ENCODE measurements around the gene CACNB3.
"Not testable (repeated sequence)": the region's sequence is repeated elsewhere in the genome, so short reads cannot be mapped to it uniquely, and the experiment has no call there.

CACNB3 gene

GRCh38 chr12:48859607-48860006 is 41.3 kb downstream of the CACNB3 start:
- H3K4me3 ChIP-seq (ENCODE audit: low read length): no peak overlapping the region
- no peak for DNase-seq (ENCODE audit: low read depth)
- no peak for TF ChIP-seq CTCF (conservative IDR thresholded peaks at IDR 0.05; ENCODE audit: low read length)

DNA sequence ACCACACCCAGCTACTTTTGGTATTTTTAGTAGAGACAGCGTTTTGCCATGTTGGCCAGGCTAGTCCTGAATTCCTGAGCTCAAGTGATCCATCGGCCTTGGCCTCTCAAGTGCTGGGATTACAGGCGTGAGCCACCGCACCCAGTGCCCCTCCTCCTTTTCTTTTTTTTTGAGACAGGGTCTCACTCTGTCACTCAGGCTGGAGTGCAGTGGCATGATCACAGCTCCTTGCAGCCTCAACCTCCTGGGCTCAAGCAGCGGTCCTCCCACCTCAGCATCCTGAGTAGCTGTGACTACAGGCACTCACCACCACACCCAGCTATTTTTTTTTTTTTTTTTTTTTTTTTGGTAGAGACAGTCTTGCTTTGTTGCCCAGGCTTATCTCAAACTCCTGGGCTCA is 41.9 kb downstream of the CACNB3 start:
- H3K4me3 ChIP-seq (ENCODE audit: low read length); DNase-seq (ENCODE audit: low read depth): not testable (repeated sequence)

DNA sequence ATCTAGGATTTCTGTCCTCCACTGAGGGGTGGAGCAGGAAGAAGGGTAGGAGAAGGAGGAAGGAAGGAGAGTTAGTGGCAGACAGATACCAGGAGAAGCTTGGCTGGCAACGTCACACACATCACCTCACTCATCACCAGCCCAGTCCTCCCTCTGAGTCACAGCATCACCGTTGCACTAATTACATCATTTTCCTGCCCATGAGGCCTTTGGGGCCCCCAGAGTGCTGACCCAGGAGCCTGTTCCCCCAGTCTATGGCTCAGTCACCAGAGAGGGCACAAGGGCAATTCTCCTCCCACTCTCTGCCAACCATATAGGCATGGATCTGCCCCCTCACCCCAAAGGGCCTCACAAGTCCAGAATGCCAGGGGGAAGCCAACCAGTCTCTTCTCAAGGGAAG is 42.8 kb downstream of the CACNB3 start:
- H3K4me3 ChIP-seq (ENCODE audit: low read length): no peak overlapping the region
- no peak for DNase-seq (ENCODE audit: low read depth)
- no peak for TF ChIP-seq CTCF (conservative IDR thresholded peaks at IDR 0.05; ENCODE audit: low read length)

DNA sequence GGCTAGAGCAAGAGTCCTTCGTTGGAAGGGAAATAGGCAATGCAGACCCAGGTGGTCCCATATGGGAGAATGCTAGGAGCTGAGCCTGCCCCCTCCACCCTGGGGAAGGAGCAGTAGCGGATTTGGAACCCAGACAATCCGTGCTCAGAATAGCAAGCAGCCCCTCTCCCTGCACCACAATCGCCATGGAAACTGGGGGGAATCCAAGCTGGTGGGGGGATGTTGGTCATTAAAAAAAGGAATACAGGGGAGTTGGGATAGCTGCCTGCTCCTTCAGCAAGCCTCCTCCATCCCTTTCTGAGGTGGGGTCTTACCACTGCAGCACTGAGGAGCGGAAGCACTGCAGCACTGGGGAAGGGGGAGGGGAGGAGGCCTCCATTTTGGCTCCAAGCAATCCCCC is 44.5 kb downstream of the CACNB3 start:
- no peak for DNase-seq (ENCODE audit: low read depth)
- no peak for TF ChIP-seq CTCF (conservative IDR thresholded peaks at IDR 0.05; ENCODE audit: low read length)
- H3K4me3 ChIP-seq (ENCODE audit: low read length): no peak overlapping the region

DNA sequence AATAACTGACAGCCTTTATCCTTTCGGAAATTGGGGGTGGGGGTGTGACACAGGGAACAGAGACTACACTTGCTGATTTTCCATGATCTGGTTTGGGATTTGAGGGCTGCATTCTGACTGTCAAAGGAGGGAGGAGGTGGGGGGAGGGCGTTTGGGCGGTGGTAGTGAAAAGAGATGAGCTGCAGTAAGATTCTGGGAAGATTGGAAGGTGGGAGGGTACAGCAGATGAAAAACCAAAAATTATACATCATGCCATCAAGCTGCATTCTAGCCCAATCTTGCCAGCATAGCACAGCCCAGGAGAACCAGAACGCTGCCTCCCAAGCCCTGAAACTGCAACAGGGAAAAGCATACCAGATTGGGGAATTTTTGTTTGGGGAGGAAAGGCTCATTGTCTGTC is 45.0 kb downstream of the CACNB3 start:
- H3K4me3 ChIP-seq (ENCODE audit: low read length): no peak overlapping the region

DNA sequence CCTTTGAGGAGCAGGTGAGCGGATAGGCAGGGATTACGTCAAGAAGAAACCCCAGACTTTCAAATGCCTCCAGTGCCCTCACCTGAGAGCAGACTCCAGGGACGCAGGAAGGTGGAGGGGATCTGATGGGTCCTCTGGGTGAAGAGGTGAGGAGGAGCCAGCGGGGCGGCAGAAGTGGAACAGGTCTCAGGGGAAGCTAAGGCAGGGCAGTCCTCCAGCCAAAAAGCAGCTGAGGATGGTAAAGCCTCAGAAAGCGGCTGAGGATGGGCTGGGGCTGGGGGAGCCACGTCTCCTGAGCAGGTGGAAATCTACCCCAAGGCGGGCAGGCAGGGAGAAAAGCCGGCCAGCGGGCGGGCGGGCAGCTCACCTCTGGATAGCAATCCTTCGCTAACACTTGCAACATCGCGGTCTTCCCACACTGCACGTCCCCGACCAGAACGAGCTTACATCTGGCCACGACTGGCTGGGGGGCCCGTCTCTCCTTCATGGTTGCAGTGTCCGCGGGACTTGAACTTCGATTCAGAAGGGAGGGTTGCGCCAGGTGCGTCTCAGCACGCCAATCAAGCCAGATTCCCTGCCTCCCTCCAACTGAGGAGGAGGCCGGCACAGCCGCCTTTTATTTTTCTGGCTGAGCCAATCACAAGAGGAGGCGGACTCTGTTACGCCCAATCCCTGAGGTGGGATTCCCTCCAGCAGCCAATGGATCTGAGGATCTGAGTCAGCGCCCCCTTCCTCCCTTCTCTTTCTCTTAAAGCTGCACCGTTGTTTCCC is 47.2 kb downstream of the CACNB3 start, which contains the start of gene RND1:
Gene RND1 (minus strand): TSS at position 590 of the 771 bp plus-strand sequence. CDS start 103 bp downstream, at position 487.
- H3K4me3 ChIP-seq (ENCODE audit: low read length): peak within 1 kb of the TSS; percentile 77
- TF ChIP-seq CTCF (conservative IDR thresholded peaks at IDR 0.05; ENCODE audit: low read length): peak; percentile 29
- peak; percentile 85 for DNase-seq (ENCODE audit: low read depth)

More for the DNA sequence above, 45.0 kb downstream of the CACNB3 start:
- no peak for TF ChIP-seq CTCF (conservative IDR thresholded peaks at IDR 0.05; ENCODE audit: low read length)
- no peak for DNase-seq (ENCODE audit: low read depth)

DNA sequence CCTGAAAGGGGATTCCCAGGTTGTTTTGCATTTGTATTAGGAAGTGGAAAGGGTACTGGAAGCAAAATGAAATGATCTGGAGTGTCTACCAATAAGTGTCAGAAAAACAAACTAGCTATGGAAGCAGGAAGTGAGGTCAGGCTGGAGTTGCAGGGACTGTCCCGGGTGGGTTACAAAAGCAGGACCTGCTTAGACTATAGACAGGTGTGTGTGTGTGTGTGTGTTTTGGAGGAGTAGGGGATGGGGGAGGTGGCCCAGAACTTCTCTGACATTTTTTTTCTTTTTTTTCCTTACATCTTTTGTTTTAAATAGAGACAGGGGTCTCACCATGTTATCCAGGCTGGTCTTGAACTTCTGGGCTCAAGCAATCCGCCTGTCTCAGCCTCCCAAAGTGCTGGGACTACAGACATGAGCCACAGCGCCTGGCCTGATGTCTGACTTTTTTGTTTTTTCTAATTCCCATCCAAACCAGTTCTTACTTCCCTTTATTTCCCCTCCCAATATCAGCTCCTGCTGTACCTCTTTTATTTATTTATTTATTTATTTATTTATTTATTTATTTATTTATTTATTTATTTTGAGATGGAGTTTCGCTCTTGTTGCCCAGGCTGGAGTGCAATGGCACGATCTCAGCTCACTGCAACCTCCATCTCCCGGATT is 47.9 kb downstream of the CACNB3 start:
- TF ChIP-seq CTCF (conservative IDR thresholded peaks at IDR 0.05; ENCODE audit: low read length): no peak
- no peak for DNase-seq (ENCODE audit: low read depth)
- H3K4me3 ChIP-seq (ENCODE audit: low read length): peak overlapping the region; percentile 77
